Hepatocyte (in vitro differentiated cells): ENCODE results near the gene KMO. TPM values are rescaled to one million over a fixed set of nuclear protein-coding genes. Genes with fewer than 3 reads are reported as not detected.

ENCODE experiments used
- DNase-seq: peaks from one replicate; pipeline ENCODE4 v3.0.0-alpha.2; 2016; ENCODE audit warnings: low spot score
- H2AFZ ChIP-seq: fragments of 200-600 bp; sonication (generic); 2 replicates; pipeline ENCODE4 v1.6.0; 2016; ENCODE audit warnings: antibody characterized with exemption, mild to moderate bottlenecking
- H3K27ac ChIP-seq: fragments of 200-600 bp; sonication (generic); 2 replicates; pipeline ENCODE4 v1.5.1; 2016; ENCODE audit warnings: mild to moderate bottlenecking
- H3K27me3 ChIP-seq: fragments of 200-600 bp; sonication (generic); 2 replicates; pipeline ENCODE4 v1.6.1; 2016
- H3K36me3 ChIP-seq: fragments of 200-600 bp; sonication (generic); replicated peaks from 2 replicates; pipeline ENCODE4 v1.5.1; 2016; ENCODE audit warnings: low read depth; ENCODE audit not compliant: insufficient read depth
- H3K4me1 ChIP-seq: fragments of 200-600 bp; sonication (generic); 2 replicates; pipeline ENCODE4 v1.5.1; 2016; ENCODE audit warnings: mild to moderate bottlenecking, moderate library complexity; ENCODE audit not compliant: insufficient read depth
- H3K4me2 ChIP-seq: fragments of 200-600 bp; sonication (generic); 2 replicates; pipeline ENCODE4 v1.6.0; 2016
- H3K4me3 ChIP-seq: fragments of 200-600 bp; sonication (generic); 2 replicates; pipeline ENCODE4 v1.5.1; 2016; ENCODE audit warnings: mild to moderate bottlenecking
- H3K79me2 ChIP-seq: fragments of 200-600 bp; sonication (generic); 2 replicates; pipeline ENCODE4 v1.6.0; 2017; ENCODE audit warnings: mild to moderate bottlenecking
- H3K9me2 ChIP-seq: fragments of 200-600 bp; sonication (generic); replicated peaks from 2 replicates; pipeline ENCODE4 v1.6.0; 2017; ENCODE audit warnings: mild to moderate bottlenecking; ENCODE audit not compliant: insufficient read depth
- H3K9me3 ChIP-seq: fragments of 200-600 bp; sonication (generic); 2 replicates; pipeline ENCODE4 v1.5.1; 2016; ENCODE audit warnings: low read depth, mild to moderate bottlenecking
- H4K20me1 ChIP-seq: fragments of 200-600 bp; sonication (generic); 2 replicates; pipeline ENCODE4 v1.6.0; 2016; ENCODE audit warnings: mild to moderate bottlenecking; ENCODE audit not compliant: insufficient read depth, poor library complexity, severe bottlenecking
- CTCF ChIP-seq: fragments of 200-600 bp; sonication (generic); IDR thresholded peaks from 2 replicates; pipeline ENCODE4 v1.5.1; 2016; ENCODE audit warnings: antibody characterized with exemption, mild to moderate bottlenecking; ENCODE audit not compliant: poor library complexity
- EZH2 ChIP-seq: fragments of 200-600 bp; sonication (generic); IDR thresholded peaks from 2 replicates; pipeline ENCODE4 v1.6.1; 2016; ENCODE audit warnings: antibody characterized with exemption, mild to moderate bottlenecking, borderline replicate concordance
- EZH2phosphoT487 ChIP-seq: fragments of 200-600 bp; sonication (generic); IDR thresholded peaks from one replicate; pipeline ENCODE4 v1.6.1; 2018; ENCODE audit warnings: antibody characterized with exemption, mild to moderate bottlenecking, low read depth, moderate library complexity; ENCODE audit not compliant: unreplicated experiment, severe bottlenecking
- WGBS: methylation state at CpG from one replicate; pipeline ENCODE4 v1.1.6; 2016; ENCODE audit warnings: low lambda C conversion rate; ENCODE audit errors: missing lambda C conversion rate; 5-methylcytosine and 5-hydroxymethylcytosine counted together
- polyA plus RNA-seq: library from polyadenylated mRNA; unstranded; fragments of >200 nt; fragmentation: Nextera tagmentation; extraction: Ambion mirVana; gene quantifications from 2 replicates; pipeline ENCODE4 v1.2.1, GENCODE V29; 2016
- total RNA-seq: library from RNA; depleted of rRNA; stranded (reverse); fragments of >200 nt; gene quantifications from 2 replicates; pipeline ENCODE4 v1.2.3, GENCODE V29; 2014

The KMO gene
- total and polyA plus RNA-seq, 2 experiments from 2014 or later: 1.4 to 2.8 TPM

DNA sequence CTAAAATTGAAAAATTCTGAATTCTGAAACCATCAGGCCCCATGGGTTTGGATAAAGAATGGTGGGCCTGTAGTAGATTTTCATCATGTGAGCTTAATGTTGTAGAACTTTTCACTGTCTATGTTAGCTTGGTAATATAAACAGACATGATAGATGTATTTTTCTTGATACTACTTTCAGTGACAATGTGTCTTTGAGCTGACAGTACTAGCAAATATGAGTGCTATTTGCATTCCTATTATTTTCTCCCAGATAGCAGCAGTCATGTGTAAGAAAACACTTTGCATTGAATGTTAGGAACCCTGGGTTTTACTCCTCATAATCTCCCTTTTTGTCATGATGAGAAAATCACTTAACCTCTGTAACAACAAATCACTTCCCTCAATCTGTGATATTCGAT is 18.1 kb downstream of the KMO start:
- WGBS: 59% methylated on average over 1 of the region's 1 CpG
- no peaks in the 10 kb centered on the region for H3K9me2 ChIP-seq
- no peaks in the 10 kb centered on the region for H4K20me1 ChIP-seq
- H3K79me2 ChIP-seq: no peaks in the 10 kb centered on the region
- no peak overlapping the region for H3K4me3 ChIP-seq
- no peak overlapping the region for H2AFZ ChIP-seq
- no peaks in the 10 kb centered on the region for H3K9me3 ChIP-seq
- no peak overlapping the region for H3K27ac ChIP-seq
- H3K27me3 ChIP-seq: no peaks in the 10 kb centered on the region
- no peak overlapping the region for H3K4me2 ChIP-seq
- no peak for TF ChIP-seq EZH2
- no peak for TF ChIP-seq EZH2phosphoT487
- no peak for TF ChIP-seq CTCF
- DNase-seq: no peak
- no peaks in the 10 kb centered on the region for H3K36me3 ChIP-seq
- no peaks in the 10 kb centered on the region for H3K4me1 ChIP-seq

DNA sequence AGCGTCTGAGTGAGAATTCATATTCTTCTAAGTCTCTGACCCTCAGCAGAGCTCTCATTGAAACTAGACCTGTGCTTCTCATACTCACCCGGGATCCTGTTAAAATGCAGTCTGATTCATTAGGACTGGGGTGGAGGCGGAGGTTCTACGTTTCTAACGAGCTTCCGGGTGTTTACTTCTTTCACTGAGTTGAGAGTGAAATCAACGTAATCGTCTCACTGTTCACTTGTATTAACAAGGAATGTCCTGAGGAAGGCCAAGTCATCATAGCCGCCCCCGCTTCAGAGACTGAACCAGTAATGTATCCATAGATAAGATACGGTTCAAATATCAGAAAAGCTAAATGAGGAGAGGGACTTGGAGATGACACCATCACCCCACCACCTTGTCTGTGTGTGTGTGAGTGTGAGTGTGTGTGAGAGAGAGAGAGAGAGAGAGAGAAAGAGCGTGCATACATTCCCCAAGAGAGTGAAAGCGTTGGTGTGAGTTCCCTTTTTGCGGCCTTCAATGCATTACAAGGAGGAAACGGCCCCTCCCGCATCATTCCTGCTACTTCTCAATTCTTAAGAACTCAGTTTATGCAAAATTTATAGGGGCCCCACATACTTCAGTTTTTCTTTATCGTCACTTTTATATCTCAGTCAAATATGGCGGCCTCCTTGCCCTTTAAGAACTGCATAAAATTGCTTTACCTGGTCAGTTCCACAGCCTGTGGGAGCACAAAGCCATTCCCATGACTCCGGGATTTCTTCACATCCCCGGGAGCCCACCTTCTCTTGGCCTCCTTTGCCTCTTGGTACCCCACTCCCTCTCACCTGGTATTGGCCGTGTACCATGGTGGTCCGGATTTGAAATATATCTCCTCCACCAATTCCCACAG is 19.8 kb downstream of the KMO start:
- no peaks in the 10 kb centered on the region for H3K36me3 ChIP-seq
- no peak overlapping the region for H3K27ac ChIP-seq
- no peaks in the 10 kb centered on the region for H3K9me3 ChIP-seq
- H3K27me3 ChIP-seq: no peaks in the 10 kb centered on the region
- H2AFZ ChIP-seq: no peak overlapping the region
- no peak overlapping the region for H3K4me3 ChIP-seq
- 94% methylated on average over 22 of the region's 22 CpGs for WGBS
- H4K20me1 ChIP-seq: no peaks in the 10 kb centered on the region
- no peaks in the 10 kb centered on the region for H3K9me2 ChIP-seq
- TF ChIP-seq EZH2phosphoT487 (no peak), CTCF (no peak), EZH2 (no peak)
- H3K79me2 ChIP-seq: no peaks in the 10 kb centered on the region
- H3K4me1 ChIP-seq: no peaks in the 10 kb centered on the region
- DNase-seq: no peak
- no peak overlapping the region for H3K4me2 ChIP-seq

GRCh38 chr1:241553886-241554592 is 21.9 kb downstream of the KMO start:
- no peak overlapping the region for H3K4me3 ChIP-seq
- H2AFZ ChIP-seq: no peak overlapping the region
- no peaks in the 10 kb centered on the region for H4K20me1 ChIP-seq
- no peaks in the 10 kb centered on the region for H3K27me3 ChIP-seq
- no peaks in the 10 kb centered on the region for H3K9me2 ChIP-seq
- no peak for DNase-seq
- no peaks in the 10 kb centered on the region for H3K36me3 ChIP-seq
- WGBS: 92% methylated on average over 7 of the region's 7 CpGs
- H3K79me2 ChIP-seq: no peaks in the 10 kb centered on the region
- no peak overlapping the region for H3K4me2 ChIP-seq
- no peaks in the 10 kb centered on the region for H3K9me3 ChIP-seq
- TF ChIP-seq EZH2 (no peak), CTCF (no peak), EZH2phosphoT487 (no peak)
- H3K27ac ChIP-seq: no peak overlapping the region
- H3K4me1 ChIP-seq: no peaks in the 10 kb centered on the region
